Body of pancreas (tissue), 4 donors: Measurements from ENCODE around the gene WDR55. TPM values are rescaled to one million over a fixed set of nuclear protein-coding genes. Genes with fewer than 3 reads are reported as not detected.
"Not testable (repeated sequence)": the region's sequence is repeated elsewhere in the genome, so short reads cannot be mapped to it uniquely, and the experiment has no call there.

Experiments
- ATAC-seq: fragments of 150-250 bp; one replicate; pipeline ENCODE4 v1.9.1; 2016
- DNase-seq, 4 donors: peaks; one replicate each; pipeline ENCODE4 v3.0.0-alpha.2; 2019
- H3K27ac ChIP-seq, 4 donors: fragments of 200-600 bp; sonication (generic); 1 replicate in 3 of 4; 2 replicates in 1 of 4; pipeline versions ENCODE4 v1.5.1 to v1.6.1; 2016 to 2019; ENCODE audit warnings: mild to moderate bottlenecking in 1 of 4, mixed read lengths in 1 of 4, moderate library complexity in 1 of 4
- H3K27me3 ChIP-seq, 2 donors: fragments of 200-600 bp; sonication (generic); one replicate each; pipeline ENCODE4 v1.6.0; 2016; ENCODE audit warnings: mild to moderate bottlenecking in 1 of 2
- H3K36me3 ChIP-seq, 2 donors: fragments of 200-600 bp; sonication (generic); replicated peaks in 1 of 2; 2 replicates each; pipeline ENCODE4 v1.5.1; 2016; ENCODE audit warnings: low read depth in 2 of 2; ENCODE audit not compliant: insufficient read depth in 1 of 2
- H3K4me1 ChIP-seq: fragments of 200-600 bp; sonication (generic); one replicate; pipeline ENCODE4 v1.6.0; 2016
- H3K4me3 ChIP-seq, 2 donors: fragments of 200-600 bp; sonication (generic); 1 replicate in 1 of 2; 2 replicates in 1 of 2; pipeline ENCODE4 v1.5.1; 2016 to 2019
- H3K9me3 ChIP-seq, 3 donors: fragments of 200-600 bp; sonication (generic); 1 replicate in 2 of 3; 2 replicates in 1 of 3; pipeline ENCODE4 v1.5.1; 2016
- POLR2A ChIP-seq, 3 donors: fragments of 450-650 bp; IDR thresholded peaks; one replicate each; pipeline ENCODE4 v1.6.1; 2016; ENCODE audit warnings: antibody characterized with exemption in 3 of 3, mild to moderate bottlenecking in 2 of 3
- WGBS, 2 donors: methylation state at CpG; one replicate each; pipeline ENCODE4 v1.1.5; 2017; 5-methylcytosine and 5-hydroxymethylcytosine counted together
- intact Hi-C: fragments of 100-400 bp; cut with DNase I; formaldehyde crosslinking; loops from one replicate; pipeline ENCODE4 v1.15.1; 2023
- total RNA-seq, 2 donors: library from RNA; depleted of rRNA; stranded (reverse); fragments of >200 nt; gene quantifications; one replicate each; pipeline ENCODE4 v1.1.0, GENCODE V29; 2016
- TF ChIP-seq, protein P1 (sequence below), 7 experiments: fragments of 450-650 bp in 4 of 7; fragments of 200-600 bp in 3 of 7; sonication (generic) in 3 of 7; IDR thresholded peaks; one replicate each; pipeline ENCODE4 v1.5.1; 2016 to 2019; ENCODE audit warnings: antibody characterized with exemption in 7 of 7

WDR55 gene
- total RNA-seq, 2 donors from 2014 or later: 14.5 to 16.1 TPM

DNA sequence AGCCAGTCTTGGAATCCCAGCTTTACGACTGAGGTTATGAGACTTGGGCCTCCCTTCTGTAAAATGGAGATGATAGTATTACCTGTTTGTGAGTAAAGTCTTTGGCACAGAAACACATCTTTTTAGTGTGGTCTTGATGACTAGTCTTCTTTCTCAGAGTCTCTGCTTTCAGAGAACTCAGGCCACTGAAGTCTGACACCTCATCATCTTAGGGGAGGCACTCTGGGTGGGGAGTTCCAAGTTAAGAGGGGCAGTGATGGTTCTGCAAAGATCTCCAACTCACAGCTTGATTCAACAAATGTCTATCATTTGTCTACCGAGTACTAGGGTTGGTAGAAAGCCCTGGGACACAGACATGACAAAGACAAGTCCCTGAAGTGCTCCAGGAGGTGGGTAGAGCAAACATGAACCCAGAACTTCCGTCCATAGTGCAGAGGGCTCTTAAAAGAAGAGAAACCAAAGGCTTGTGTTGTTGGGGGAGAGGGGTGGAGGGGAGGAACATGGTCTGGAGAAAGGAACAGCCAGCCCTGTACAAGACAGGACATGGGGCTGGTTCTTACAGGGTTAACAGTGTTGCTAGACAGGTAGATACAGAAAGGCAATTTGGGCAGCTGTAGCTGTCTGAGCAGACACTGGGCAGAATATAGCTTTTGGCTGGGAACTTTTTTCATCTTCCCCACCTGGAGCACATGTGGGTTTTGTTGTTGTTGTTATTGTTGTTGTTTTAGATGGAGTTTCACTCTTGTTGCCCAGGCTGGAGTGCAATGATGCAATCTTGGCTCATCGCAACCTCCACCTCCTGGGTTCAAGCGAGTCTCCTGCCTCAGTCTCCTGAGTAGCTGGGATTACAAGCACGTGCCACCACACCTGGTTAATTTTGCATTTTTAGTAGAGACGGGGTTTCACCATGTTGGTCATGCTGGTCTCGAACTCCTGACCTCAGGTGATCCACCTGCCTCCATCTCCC lies 29.1 kb upstream of the WDR55 start:
- no peak overlapping the region for H3K27ac ChIP-seq
- no peak overlapping the region for H3K4me3 ChIP-seq
- H3K9me3 ChIP-seq: no peaks in the 10 kb centered on the region
- no peak for TF ChIP-seq POLR2A (IDR thresholded peaks at IDR 0.05)
- TF ChIP-seq, protein P1, sequence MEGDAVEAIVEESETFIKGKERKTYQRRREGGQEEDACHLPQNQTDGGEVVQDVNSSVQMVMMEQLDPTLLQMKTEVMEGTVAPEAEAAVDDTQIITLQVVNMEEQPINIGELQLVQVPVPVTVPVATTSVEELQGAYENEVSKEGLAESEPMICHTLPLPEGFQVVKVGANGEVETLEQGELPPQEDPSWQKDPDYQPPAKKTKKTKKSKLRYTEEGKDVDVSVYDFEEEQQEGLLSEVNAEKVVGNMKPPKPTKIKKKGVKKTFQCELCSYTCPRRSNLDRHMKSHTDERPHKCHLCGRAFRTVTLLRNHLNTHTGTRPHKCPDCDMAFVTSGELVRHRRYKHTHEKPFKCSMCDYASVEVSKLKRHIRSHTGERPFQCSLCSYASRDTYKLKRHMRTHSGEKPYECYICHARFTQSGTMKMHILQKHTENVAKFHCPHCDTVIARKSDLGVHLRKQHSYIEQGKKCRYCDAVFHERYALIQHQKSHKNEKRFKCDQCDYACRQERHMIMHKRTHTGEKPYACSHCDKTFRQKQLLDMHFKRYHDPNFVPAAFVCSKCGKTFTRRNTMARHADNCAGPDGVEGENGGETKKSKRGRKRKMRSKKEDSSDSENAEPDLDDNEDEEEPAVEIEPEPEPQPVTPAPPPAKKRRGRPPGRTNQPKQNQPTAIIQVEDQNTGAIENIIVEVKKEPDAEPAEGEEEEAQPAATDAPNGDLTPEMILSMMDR (IDR thresholded peaks at IDR 0.05): no peak
- 79 to 86% methylated on average over 8 of the region's 8 CpGs for WGBS, 2 donors
- DNase-seq: no peak
- H3K27me3 ChIP-seq: no peaks in the 10 kb centered on the region
- H3K36me3 ChIP-seq: no peaks in the 10 kb centered on the region
- intact Hi-C loops: no loop called here
- no peak for ATAC-seq
- H3K4me1 ChIP-seq: peaks cover 40% of the 10 kb centered on the region

DNA sequence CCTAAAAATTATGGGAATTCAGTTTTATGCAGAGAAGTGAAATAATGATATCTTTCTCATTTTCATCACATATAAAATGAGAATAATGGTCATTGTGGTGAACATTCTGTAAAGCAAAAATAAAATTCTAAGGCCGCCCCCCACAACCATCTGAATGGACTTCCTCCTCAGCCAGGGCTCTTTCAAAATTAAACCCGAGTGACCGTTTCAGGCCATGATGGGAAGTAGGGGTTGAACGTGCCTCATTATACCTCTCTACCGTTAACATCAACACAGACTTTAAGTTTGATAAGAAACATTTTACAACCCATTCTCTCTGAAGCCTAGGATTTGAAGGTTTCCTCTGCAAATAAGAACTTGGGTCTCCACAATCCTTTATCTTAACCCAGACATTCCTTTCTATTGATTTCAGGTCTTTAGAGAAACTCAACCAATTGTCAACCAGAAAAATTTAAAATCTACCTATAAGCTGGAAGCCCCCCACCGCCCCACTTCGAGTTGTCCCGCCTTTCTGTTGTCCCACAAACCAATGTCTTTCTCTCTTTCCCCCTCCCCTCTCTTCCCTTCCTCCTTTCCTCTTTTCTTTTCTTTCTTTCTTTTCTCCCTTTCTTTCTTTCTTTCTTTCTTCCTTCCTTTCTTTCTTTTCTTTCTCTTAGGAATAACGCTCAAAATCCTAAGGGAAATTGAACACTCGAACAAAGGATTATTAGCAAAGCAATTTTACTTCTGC lies 27.2 kb upstream of the WDR55 start:
- Histone ChIP-seq H3K4me3 (no peak overlapping the region), H3K27ac (no peak overlapping the region), H3K27me3 (no peaks in the 10 kb centered on the region), H3K9me3 (no peaks in the 10 kb centered on the region), H3K4me1 (peaks cover 37% of the 10 kb centered on the region), H3K36me3 (no peaks in the 10 kb centered on the region)
- 63 to 76% methylated on average over 10 of the region's 10 CpGs for WGBS, 2 donors
- TF ChIP-seq, protein P1 (IDR thresholded peaks at IDR 0.05): no peak
- TF ChIP-seq POLR2A (IDR thresholded peaks at IDR 0.05): no peak
- ATAC-seq (no peak), DNase-seq (no peak)
- intact Hi-C loops: no loop called here

DNA sequence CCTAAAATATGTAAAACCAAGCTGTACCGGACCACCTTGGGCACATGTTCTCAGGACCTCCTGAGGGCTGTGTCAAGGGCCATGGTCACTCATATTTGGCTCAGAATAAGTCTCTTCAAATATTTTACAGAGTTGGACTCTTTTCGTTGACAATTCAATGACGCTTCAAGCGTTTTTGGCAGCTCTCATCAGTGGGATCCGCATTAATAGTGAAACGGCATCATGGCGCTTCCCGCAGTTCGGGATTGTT lies 25.9 kb upstream of the WDR55 start:
- H3K9me3 ChIP-seq, intact Hi-C loops, H3K27me3 ChIP-seq, H3K36me3 ChIP-seq, H3K4me3 ChIP-seq, ATAC-seq, DNase-seq: not testable (repeated sequence)
- 6 to 13% methylated on average over 9 of the region's 9 CpGs for WGBS, 2 donors
- Histone ChIP-seq H3K4me1 (peaks cover 27% of the 10 kb centered on the region), H3K27ac (peak overlapping the region; percentile 65 to 89 (median 82))

- WGBS, 2 donors: 0% methylated on average over 4 to 63 of the region's 63 CpGs
- Histone ChIP-seq H3K4me1 (peaks cover 27% of the 10 kb centered on the region), H3K36me3 (peaks cover 0 to 6% of the 10 kb centered on the region in 2 donors), H3K27ac (peak within 1 kb of the TSS; percentile 65 to 89 (median 82)), H3K27me3 (no peaks in the 10 kb centered on the region), H3K9me3 (no peaks in the 10 kb centered on the region), H3K4me3 (peak within 1 kb of the TSS; percentile 60 to 71)
- TF ChIP-seq, protein P1 (IDR thresholded peaks at IDR 0.05): peak; percentile 55 to 82 (median 68)
- peak; percentile 42 to 77 (median 72) for TF ChIP-seq POLR2A (IDR thresholded peaks at IDR 0.05)
- intact Hi-C loops: no loop called here
- DNase-seq (peak; percentile 97 to 99 (median 98)), ATAC-seq (peak; percentile 99)
Measured at GRCh38 chr5:140639148-140639981, 25.3 kb upstream of the WDR55 start, which contains the start of gene TMCO6. TMCO6 (plus strand) TSS chr5:140639451; CDS start chr5:140639528, 77 bp downstream.
